Stimulated activated CD4-positive, alpha-beta T cell treated with anti-CD3 and anti-CD28 coated beads, Interleukin-4, amount 100 ng/mL, for 4 hours (primary cell): ENCODE results near the gene FAM83F.
A peak's percentile ranks its signal among the peaks of the same experiment; 100 is the strongest.

Experiments
- DNase-seq, 2 experiments: peaks; one replicate each; pipeline ENCODE4 v3.0.0-alpha.2; 2020

FAM83F gene

DNA sequence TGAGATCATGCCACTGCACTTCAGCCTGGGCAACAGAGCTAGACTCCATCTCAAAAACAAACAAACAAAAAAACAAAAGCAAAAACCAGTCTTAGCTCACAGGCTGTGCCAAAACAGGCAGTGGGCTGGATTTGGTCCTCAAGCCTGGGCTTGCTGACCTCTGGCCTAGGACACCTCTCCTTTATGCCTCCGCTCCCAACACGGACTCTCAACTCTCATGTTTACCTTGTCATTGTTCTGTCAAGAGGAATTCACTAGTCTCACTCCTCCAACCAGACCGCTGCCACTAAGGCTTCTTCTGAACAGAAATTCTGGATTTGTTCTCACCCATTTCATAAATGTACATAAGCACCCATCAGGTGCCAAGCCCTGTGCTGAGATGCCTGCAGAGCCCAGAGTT is 42.6 kb downstream of the FAM83F start:
- DNase-seq: no peak

DNA sequence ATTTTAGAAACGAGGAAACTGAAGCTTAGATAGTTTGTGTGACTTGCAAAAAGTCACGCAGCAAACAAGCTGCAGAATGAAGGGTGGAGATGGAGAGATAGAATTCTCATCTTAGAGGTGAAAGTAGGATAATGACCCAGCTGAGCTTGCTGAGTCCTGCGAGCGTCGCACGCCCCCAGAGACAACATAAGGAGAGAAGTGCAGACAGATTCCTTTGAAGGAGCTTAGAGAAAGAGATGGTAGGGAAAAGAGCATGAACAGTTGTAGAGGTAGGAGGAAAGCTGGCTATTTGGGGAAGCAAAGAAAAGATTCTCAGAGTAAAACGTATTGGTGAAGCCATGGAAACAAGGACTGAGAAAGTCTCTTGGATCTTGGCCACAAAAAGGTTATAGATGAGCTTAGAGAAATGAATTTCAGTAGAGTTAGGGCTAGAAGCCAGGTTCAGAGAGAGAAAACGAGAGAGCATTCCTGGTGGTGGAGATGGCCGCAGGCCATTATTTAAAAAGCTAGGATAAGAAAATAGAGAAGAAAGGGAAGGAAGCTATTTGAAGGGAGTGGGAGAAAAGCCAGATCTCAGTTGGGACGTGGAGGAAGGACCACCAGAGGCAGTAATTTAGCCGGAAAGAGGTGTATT is 44.8 kb downstream of the FAM83F start:
- no peak for DNase-seq

DNA sequence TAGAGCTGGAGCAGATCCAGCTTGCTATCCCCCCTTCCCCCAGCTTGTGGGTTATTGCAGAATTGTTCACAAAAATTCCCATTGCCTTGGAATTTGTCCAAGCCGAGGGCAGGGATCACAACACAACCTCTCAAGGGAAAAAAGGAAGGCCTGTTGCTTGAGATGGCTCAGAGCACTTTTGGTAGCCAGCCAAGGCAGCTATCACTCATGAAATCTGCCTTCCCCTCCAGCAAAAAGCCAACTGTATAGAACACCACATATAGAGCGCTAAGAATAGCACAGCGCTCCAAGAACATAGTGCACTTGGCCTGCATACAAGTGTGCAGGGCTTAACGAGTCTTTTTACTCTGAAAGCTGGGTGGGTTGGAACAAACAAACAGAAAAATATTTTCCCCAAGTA is 46.2 kb downstream of the FAM83F start:
- no peak for DNase-seq

DNA sequence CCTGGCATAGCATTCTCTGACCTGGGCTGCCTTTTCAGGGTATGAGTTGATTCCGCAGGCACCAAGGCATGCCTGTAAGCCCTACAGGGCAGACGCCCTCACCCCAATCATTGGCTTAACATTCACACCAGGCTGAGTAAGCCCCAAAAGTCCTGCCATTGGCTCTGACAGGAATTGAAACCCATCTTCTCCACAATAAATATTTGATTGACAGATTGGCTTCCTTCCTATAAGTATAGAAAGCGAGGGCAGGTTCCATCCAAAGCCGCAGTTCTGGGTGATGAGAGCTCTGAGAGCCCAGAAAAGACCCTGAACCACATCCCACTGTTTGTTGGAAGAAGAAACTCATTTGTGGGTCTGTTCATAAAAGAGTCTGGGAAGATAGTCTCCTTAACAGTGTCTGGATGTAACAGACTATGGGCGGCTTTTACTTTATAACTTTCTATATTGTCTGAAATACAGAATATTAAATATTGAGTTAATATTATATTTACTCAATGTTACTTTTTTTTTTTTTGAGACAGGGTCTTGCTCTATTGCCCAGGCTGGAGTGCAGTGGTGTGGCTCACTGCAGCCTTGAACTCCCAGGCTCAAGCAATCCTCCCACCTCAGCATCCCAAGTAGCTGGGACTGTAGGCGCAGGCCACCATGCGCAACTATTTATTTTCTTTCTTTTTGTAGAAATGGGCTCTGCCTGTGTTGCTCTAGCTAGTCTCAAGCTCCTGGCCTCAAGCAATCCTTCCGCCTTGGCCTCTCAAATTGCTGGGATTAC is 46.8 kb downstream of the FAM83F start:
- DNase-seq: no peak

DNA sequence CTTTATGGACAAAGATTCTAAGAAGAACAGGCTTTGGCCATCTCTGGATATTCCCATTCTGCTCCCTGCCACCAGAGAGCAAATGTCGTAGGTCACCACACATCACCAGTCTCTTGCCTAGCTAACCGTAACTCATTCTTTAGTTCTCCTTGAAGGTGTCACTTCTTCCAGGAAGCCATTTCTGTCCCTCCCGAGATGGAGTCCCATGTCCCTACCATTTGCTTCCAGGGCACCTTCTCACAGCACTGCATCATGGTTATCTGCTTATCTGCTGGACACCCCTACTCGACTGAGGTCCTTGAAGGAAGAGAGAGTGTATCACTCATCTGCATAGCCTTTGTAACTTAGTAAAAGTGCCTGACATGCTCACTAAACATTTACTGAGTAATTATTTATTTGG is 47.6 kb downstream of the FAM83F start:
- DNase-seq: no peak

DNA sequence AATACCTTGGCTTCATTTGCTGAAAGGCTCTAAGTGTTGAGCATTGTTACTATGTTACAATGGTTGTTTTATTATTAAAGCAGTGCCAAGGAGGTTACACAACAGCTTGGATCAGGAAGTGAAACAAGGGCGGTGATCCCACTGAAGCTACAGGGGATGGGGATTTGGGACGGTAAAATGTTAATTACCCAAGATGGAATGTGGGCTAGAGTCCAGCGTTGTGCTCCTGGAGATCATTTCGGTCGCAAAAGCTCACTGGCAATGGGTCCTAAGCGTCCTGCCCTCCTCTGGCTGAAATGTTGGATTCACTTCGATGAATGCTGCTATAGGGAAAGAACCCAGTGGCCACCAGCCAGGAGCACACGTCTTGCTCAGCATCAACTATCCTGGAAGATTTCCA is 48.3 kb downstream of the FAM83F start:
- no peak for DNase-seq

DNA sequence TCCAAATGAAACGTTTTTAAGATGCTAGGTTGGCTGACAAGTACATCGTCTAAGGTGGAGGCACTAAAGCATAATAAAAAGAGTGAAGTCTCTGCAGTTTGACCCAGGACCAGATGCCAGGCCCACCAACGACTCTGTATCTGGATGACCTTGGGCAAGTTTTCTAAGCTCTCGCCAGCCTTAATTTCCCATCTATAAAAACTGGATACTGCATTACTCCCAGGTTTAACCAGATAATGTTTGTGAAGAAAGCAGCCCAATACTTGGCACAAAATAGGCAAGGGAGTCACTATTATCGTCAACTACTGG is 49.0 kb downstream of the FAM83F start:
- DNase-seq: no peak

DNA sequence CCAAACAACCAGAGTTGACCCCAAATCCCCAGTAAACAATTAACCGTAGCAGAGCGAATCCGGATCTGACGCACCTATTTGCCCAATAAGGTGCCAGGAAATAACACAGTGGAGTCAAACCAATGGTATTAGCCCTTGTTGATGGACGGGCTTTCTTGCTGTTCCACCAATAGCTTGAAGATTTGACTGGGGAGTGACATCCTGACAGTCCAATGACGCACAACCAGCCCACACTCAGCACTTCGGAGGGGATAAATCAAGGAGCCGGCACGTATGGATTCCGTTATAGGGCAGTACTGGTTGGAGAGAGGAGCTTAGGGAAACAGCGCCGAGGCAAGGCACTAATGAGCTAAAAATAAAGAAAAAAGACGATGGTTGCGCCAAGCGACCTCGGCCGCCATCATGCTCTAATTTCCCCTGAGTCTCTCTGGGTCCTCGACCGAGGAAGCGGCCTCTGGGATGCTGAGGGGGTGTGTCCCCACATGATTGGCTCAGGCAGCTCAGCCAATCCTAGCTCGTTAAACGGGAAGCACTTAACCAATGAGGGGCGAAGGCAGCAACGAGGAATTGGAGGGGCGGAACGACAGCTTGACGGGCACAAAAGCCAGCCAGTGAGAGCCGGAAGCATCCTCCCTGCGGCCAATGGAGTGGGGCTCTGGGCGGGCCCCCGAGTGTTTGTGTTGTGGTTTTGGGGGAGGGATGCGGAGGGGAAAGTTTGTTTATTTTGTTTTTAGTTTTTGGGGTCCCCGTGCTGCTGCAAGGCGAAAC is 49.5 kb downstream of the FAM83F start:
- DNase-seq: peak; percentile 96 to 98

DNA sequence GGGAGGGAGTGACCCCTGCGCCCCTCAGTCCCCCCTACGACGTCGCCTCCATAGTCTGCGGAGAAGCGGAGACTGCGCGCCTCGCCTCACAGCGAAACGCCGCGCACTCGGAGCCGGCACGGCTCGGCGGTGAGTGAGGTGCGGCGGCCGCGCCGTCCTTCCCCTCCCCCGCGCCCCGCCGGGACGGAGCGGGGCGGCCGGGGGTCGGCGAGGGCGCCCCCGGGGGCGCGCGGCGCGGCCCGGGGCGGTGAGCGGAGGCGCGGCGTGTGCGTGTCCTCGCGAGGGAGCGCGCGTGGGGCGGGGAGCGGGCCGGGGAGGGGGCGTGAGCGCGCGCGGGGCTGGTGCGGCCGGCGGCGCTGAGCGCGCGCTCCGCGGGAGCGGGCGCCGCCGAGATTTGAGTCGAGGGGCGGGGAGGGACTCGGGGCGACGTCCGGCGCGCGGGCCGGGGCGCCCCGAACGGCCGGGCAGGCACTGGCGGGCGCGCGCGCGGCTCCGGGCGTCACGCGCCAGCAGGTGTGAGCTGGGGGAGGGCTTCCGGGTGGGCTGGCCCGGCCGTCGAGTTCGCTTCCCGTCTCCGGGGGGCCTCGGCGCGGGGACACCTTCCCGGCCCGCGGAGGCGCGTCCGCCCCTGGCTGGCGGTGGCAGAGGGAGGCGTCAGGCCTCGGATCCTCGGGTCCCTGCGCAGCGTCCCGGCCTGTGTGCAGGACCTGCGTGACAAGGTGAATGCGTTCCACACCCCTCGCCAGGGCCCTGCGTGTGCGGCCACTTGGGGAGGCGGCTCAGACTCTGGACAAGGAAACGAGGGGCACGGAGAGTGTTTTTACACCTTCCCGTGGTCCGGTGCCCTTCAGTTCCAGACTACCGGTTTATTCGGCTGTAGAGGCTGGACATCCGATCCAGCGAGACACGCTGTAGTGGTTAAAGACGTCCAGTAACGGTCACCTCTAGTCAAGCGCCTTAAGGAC is 50.4 kb downstream of the FAM83F start:
- DNase-seq: peak; percentile 69

DNA sequence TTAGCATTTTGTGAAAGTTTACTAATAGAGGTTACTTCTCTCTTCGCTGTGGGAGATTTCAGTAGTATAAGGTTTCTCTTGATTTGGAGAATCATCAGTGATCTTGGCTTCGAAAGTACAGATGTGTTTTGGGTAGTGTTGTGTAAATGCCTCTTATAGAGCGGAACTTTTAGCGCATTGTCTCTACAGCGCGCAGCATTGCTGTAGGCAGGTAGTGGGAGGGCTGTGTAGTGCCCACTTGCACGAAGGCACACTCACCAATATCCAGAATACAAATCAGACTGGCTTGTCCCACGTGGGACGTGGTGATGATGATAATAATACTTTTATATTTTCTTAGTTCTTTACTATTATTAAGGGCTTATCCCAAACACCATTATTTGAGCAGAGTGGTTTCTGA is 51.4 kb downstream of the FAM83F start:
- peak in 1 of 2 experiments; percentile 34 for DNase-seq

DNA sequence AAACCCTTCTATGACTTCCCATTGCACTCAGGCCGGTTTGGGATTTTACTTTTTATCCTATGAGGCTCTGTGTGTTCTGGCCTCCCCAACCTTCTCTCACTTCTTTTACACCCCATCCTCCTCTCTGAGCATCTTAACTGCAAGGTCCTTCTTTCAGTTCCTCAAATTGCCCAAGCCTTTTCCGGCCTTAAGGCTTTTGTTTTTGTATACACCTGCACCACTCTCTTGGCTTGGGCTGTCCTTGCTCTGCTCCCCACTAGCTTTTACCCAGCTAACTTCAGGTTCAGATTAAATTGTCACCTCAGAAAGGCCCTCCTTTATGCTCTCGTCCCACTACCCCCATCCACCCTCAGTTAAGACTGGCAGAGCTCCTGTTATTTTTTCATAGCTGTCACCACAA is 55.5 kb downstream of the FAM83F start:
- no peak for DNase-seq

DNA sequence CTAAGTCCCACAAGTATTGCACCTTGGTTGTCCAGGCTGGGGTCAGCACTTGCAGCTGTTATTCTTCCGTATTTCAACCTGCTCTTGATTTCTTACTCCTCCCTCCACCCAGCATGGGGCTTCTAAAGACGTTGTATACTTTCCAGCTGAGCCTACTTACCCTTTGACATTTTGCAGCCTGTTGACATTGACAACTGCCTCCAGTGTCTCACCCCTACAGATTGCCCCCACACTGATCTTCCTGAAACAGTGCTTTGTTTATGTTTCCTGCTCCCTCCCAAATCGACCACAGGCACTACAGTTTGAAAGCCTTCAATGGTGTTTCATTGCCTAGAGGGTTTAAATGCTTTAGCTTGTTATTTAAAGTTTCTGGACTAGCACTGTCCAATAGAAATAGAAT is 56.6 kb downstream of the FAM83F start:
- DNase-seq: no peak

DNA sequence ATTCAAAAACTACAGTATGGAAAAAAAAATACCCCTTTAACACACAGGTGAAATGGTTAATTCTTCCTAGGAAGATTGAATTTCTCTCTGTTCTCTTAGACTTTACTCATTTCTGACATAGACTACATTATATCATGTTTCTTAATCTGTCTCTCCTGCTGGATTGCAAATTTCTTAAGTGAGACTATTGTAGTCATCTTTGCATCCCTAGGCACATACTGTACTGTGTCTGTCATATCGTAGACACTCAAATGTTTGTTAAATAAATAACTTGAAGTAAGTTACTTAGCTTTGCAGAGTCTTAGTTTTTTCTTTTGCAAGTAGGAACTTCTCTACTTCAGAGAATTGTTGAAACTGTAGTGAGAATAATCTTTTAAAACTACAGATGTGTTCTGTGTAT is 58.7 kb downstream of the FAM83F start:
- DNase-seq: no peak

DNA sequence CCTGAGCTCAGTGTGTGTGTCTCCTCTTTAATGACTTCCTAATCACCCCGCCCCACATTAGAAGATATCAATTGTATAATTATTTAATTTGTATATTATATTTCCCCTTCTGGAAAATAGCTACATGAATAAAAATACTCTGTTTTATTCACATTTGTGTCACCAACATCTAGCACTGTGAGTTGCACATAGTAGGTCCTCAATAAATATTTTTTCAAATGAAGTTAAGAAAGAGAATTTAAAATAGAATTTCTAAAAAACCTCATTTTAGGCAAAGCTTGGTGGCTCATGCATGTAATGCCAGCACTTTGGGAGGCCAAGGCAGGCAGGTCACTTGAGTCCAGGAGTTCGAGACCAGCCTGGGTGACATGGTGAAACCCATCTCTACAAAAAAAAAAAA is 59.7 kb downstream of the FAM83F start:
- no peak for DNase-seq

DNA sequence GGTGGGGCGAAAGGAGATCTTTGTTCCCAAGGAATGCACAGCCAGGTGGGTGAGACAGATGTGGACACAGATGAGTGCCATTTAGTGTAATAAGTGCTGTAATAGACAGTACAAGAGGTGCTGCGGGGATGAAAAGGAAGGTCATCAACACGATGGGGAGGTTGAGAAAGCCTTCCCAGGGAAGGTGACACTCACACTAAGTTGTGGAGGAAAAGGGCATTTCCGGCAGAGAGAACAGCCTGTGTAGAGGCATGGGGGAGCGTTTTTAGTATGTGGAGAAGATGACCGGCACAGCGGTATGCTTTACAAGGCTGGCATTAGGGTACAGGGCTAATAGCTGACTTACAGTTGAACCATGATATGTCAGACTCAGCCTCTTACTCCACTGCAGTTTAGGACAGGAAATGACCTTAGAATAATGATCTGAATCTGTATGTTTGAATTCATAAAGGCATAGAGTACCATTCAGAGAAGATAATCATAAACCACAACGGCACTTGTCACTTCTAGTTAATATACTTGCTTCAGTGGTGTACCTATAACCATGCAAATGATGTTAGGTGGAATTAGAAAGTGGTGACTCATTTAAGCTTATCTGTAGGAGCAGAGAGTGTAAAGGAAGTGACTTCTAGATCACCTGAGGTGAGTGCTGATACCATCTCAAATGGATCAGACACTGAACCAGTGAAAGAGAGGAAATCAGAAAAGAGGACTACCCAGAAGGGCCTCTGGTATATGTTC is 60.6 kb downstream of the FAM83F start:
- no peak for DNase-seq

DNA sequence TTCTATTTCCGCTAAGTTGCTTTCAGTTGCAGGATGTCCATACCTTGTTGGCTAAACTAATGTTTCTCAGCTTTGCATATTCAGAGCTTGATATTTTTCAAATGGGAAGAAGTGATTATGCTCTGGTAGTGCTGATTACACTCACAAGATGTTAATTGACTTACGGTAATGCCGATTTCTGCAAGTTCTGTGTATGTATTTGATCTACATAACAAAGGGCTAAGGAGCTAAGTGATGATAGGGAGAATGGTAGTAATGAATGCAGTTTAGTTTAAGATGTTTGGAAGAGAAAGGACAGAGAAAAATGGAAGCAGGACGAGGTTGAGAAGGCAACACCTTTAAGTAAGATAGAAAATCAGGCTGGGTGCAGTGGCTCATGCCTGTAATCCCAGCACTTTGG is 61.4 kb downstream of the FAM83F start:
- DNase-seq: no peak

DNA sequence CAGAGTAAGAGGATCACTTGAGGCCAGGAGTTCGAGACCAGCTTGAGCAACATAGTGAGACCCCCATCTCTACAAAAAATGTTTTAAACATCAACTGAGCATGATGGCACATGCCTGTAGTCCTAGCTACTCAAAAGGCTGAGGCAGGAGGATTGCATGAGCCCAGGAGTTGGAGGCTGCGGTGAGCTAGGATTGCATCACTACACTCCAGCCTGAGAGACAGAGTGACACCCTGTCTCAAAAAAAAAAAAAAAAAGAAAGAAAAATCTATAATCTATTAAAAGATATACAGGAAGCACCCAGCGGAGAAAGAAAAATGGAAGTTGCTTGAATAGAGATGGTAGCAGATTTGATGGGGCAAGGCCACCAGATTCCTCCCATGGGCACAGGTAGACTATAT is 61.8 kb downstream of the FAM83F start:
- no peak for DNase-seq

DNA sequence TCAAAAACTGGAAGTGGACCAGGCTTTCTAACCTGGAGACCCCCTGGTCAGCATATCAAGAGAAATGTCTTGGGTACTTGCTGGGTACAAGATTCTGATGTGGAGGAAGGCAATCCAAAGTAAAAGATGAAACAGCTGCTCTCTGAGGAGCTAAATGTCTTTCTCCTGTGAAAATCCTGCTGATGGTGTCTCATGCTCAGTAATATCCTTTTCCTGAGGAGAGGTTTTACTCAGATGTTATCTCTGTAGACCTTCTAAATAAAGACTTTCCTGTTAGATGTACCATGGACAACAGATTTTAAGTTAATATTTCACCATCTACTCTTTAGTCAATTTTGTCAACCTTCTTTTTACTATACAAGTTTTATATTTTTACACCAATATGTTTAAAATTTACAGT is 62.9 kb downstream of the FAM83F start:
- DNase-seq: no peak

DNA sequence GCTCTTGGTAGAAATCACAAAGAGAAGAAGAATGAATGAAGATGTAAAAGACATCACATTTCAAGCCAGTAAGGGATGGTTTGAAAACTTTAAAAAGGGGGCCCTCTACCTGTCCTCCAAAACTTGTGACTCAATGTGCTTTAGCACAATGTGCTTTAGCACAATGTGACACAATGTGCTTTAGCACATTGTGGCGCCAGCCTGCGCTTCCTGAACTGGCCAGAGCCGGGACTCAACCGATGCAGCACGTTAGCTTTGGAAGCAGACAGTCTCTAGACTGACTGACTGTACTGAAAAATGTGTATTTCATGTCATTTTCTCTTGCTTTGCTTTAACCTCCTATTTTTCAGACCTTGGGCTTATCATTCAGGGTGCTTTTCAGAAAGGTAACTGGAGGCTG is 63.5 kb downstream of the FAM83F start:
- DNase-seq: peak in 1 of 2 experiments; percentile 26

DNA sequence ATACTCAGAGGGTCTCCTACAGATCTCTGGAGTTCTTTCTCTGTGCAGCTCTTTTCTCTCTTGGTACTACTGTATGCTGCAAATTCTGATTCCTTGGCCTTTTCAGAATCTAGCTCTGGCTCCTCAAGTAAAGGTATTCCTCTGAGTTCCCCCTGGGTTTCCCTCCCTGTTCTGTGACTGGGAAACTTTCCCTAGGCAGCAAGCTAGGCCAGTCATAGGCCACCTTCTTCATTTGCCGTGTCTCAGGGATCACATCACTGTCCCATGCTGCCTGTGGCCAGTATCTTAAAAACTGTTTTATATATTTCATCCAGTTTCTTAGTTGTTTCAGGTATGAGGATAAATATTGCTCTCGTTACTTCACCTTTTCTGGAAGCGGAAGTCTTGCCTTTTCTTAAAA is 71.2 kb downstream of the FAM83F start:
- DNase-seq: no peak

DNA sequence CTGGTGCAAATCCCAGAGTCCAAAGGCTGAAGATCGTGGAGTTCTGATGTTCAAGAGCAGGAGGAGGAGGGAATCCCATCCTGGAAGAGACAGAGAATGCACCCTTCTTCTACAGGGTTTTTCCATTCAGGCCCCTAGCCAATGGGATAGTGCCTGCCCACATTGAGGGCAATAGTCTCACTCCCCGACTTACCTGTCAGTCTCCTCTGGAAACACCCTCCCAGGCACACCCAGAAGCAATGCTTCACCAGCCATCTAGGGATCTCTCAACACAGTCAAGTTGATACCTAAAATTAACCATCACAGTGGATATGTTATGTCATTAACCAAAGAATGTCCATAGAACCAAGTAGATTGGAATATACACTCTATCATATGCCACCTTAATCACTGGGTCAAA is 72.9 kb downstream of the FAM83F start:
- DNase-seq: no peak

DNA sequence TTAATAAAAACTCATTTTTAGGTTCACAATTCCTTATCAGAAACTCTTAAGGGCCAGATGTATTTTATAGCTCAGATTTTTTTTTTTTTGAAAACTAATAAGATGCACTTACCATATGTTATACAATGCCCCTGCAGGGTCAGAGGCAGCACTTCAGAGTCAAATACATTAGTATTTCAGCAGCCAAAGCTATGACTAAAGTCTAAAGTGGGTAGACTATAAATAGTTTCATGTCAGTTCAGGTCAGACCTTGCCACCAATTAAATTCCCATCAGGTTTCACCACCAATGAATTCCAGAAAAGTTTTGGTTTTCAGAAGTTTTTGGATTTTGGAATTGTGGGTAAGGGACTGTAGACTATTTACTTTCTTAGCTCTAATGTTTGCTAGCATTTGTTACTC is 75.9 kb downstream of the FAM83F start:
- DNase-seq: no peak
